Ovary (tissue), 9 donors: ENCODE results near the gene CACNA1H. TPM values are rescaled to one million over a fixed set of nuclear protein-coding genes. Genes with fewer than 3 reads are reported as not detected.
A peak's percentile ranks its signal among the peaks of the same experiment; 100 is the strongest.

Source experiments
- DNase-seq, 5 donors: peaks; one replicate each; pipeline ENCODE4 v3.0.0-alpha.2; 2019 to 2020
- H3K27ac ChIP-seq, 2 donors: fragments of 200-600 bp; one replicate each; pipeline versions ENCODE4 v1.5.1 to v1.8.0; 2019 to 2022
- H3K27me3 ChIP-seq: fragments of 200-600 bp; one replicate; pipeline ENCODE4 v1.8.0; 2022
- H3K36me3 ChIP-seq: fragments of 200-600 bp; sonication (generic); one replicate; pipeline ENCODE4 v1.5.1; 2019
- H3K4me1 ChIP-seq: one replicate; pipeline ENCODE4 v1.8.1; 2013; ENCODE audit warnings: mild to moderate bottlenecking, moderate library complexity; ENCODE audit not compliant: insufficient read depth
- H3K4me3 ChIP-seq: fragments of 200-600 bp; sonication (generic); one replicate; pipeline ENCODE4 v1.5.1; 2017
- H3K9me3 ChIP-seq, 2 donors: fragments of 200-600 bp in 1 of 2; sonication (generic) in 1 of 2; one replicate each; pipeline versions ENCODE4 v1.5.1 to v1.8.1; 2013 to 2019; ENCODE audit warnings: mild to moderate bottlenecking in 1 of 2, moderate library complexity in 1 of 2
- EP300 ChIP-seq: sonication (generic); formaldehyde crosslinking; IDR thresholded peaks from one replicate; pipeline ENCODE4 v1.6.1; 2017; ENCODE audit warnings: antibody characterized with exemption
- POLR2A ChIP-seq: fragments of 450-650 bp; IDR thresholded peaks from one replicate; pipeline ENCODE4 v1.6.1; 2017; ENCODE audit warnings: antibody characterized with exemption, mild to moderate bottlenecking, moderate library complexity
- WGBS, 3 donors: extraction: QIAGEN DNeasy Blood & Tissue Kit in 1 of 3; methylation state at CpG; one replicate each; pipeline versions ENCODE4 v1.1.5 to v1.1.7; 2013 to 2017; 5-methylcytosine and 5-hydroxymethylcytosine counted together
- intact Hi-C, 4 donors: fragments of 100-400 bp; cut with DNase I; formaldehyde crosslinking; loops; one replicate each; pipeline versions ENCODE4 v1.11.0 to v1.15.1; 2022 to 2023
- polyA plus RNA-seq, 2 donors: library from polyadenylated mRNA; stranded (reverse); fragments of 200-250 nt in 1 of 2; fragments of 350-450 nt in 1 of 2; fragmentation: Illumina TruSeq in 1 of 2; extraction: RNeasy Lipid Tissue Mini Kit (QIAGEN cat#74804) in 1 of 2; gene quantifications; one replicate each; pipeline ENCODE4 v1.2.3, GENCODE V29; 2013 to 2014
- total RNA-seq, 7 donors: library from RNA; depleted of rRNA in 2 of 7; stranded (reverse); fragments of >200 nt in 2 of 7; fragmentation: NEBNext Ultra II Directional in 3 of 7; extraction: Animal tissue kit (Norgen Biotek cat#: 25700) in 3 of 7; gene quantifications; one replicate each; pipeline versions ENCODE4 v1.1.0 to v1.2.4, GENCODE V29; 2016 to 2023
- TF ChIP-seq, protein P1 (sequence below), 3 donors: fragments of 450-650 bp in 2 of 3; fragments of 200-600 bp in 1 of 3; IDR thresholded peaks; one replicate each; pipeline versions ENCODE4 v1.5.1 to v1.8.0; 2016 to 2022; ENCODE audit warnings: antibody characterized with exemption in 3 of 3, mild to moderate bottlenecking in 1 of 3
- donor health status: DM: no; HTN: no; CAD: no; lungs with moderate emphysema.
- donor health status: DM: no; HTN: no; CAD: no.
- donor health status: Bipolar disorder and iron deficiency.
- donor health status: DM: yes; HTN: yes; CAD: no.
- donor health status: DM: no; HTN: no; CAD: no.
- donor health status: DM: yes; HTN: yes; CAD: no.

CACNA1H gene
- total and polyA plus RNA-seq, 9 donors: 7.3 to 217 (median 106) TPM

DNA sequence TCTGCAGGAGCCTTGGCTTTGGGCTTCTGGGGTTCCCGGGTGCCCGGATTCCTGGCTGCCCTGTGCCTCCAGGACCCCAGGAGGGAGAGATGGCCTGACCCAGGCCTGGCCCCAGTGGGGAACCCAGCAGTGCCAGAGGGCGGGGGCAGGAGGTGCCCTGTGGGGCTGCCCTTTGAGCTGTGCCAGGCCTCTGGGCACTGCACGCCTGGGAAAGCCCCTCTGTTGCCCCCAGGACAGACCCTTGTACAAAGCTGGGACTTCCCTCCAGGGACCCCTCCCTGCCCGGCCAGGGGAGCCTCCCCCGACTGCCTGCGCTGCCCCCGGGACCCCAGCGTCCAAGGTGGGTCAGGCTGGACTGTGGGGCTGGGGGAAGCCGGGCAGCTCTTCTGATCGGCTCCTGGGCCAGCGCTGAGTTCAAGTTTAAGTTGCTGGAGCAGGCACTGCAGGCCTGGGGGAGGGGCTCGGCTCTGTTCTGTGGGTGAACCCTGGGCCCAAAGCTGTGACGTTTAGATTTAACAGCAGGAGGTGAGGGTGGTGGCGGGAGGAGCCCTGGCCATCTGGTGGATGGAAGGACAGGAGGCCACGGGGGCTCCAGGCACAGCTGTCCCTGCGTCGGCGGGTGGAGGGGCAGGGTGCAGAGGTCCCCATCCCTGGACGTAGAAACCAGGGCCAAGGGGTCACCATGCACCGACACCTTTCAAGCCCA is 29.2 kb upstream of the CACNA1H start:
- no peaks in the 10 kb centered on the region for H3K36me3 ChIP-seq
- intact Hi-C loops: no loop called here
- no peaks in the 10 kb centered on the region for H3K27me3 ChIP-seq
- H3K9me3 ChIP-seq: no peaks in the 10 kb centered on the region
- no peak for DNase-seq
- H3K27ac ChIP-seq: no peak overlapping the region
- H3K4me1 ChIP-seq: no peaks in the 10 kb centered on the region
- TF ChIP-seq POLR2A: no peak
- no peak for TF ChIP-seq EP300
- TF ChIP-seq, protein P1, sequence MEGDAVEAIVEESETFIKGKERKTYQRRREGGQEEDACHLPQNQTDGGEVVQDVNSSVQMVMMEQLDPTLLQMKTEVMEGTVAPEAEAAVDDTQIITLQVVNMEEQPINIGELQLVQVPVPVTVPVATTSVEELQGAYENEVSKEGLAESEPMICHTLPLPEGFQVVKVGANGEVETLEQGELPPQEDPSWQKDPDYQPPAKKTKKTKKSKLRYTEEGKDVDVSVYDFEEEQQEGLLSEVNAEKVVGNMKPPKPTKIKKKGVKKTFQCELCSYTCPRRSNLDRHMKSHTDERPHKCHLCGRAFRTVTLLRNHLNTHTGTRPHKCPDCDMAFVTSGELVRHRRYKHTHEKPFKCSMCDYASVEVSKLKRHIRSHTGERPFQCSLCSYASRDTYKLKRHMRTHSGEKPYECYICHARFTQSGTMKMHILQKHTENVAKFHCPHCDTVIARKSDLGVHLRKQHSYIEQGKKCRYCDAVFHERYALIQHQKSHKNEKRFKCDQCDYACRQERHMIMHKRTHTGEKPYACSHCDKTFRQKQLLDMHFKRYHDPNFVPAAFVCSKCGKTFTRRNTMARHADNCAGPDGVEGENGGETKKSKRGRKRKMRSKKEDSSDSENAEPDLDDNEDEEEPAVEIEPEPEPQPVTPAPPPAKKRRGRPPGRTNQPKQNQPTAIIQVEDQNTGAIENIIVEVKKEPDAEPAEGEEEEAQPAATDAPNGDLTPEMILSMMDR (IDR thresholded peaks at IDR 0.05): no peak
- 59 to 62% (median 60%) methylated on average over 20 to 21 of the region's 21 CpGs for WGBS, 3 donors
- no peak overlapping the region for H3K4me3 ChIP-seq

DNA sequence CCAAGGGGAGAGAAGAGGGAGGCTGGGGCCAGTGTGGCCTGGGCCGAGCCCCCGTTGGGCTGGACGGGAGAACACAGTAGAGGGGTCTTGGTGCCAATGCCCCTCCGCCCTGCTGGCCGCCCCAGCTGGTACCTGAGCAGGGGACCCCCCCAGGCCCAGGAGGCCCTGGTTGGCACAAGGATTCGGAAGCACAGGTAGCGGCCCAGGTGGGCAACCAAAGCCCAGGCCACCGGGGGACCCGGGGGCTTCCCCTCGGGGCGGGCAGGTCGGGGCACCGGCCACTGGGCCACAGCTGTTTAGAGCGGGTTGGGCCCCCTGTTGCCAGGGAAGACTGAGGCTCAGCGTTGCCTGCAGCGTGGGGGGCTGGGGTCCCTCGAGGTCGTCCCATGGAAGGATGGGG is 28.6 kb upstream of the CACNA1H start:
- no peak overlapping the region for H3K4me3 ChIP-seq
- no peaks in the 10 kb centered on the region for H3K36me3 ChIP-seq
- H3K4me1 ChIP-seq: no peaks in the 10 kb centered on the region
- no peak for TF ChIP-seq POLR2A
- no peak for TF ChIP-seq EP300
- TF ChIP-seq, protein P1 (IDR thresholded peaks at IDR 0.05): no peak
- H3K9me3 ChIP-seq: no peaks in the 10 kb centered on the region
- WGBS, 3 donors: 74 to 76% (median 74%) methylated on average over 14 to 18 of the region's 18 CpGs
- H3K27ac ChIP-seq: no peak overlapping the region
- H3K27me3 ChIP-seq: no peaks in the 10 kb centered on the region
- intact Hi-C loops: no loop called here
- no peak for DNase-seq

DNA sequence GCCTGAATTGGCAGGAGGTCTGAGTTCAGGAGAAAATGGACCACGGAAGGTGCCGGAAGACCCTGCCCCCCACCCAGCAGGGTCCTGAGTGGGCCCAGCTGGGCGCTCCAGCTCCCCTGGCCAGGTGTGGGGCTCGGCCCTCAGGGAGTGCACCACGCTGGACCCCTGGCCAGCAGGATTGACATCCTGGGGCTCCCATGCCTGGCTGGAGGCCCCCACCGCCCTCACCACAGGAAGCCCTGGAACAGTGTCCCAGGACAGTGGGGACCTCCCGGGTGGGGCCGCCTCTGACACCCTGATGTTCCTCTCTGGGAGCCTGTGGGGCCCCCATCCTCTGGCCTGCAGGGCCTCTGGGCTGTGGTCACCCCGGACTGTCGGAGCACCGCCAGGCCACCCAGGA is 28.1 kb upstream of the CACNA1H start:
- no peak overlapping the region for H3K27ac ChIP-seq
- H3K27me3 ChIP-seq: no peaks in the 10 kb centered on the region
- H3K4me1 ChIP-seq: no peaks in the 10 kb centered on the region
- no peak for TF ChIP-seq EP300
- TF ChIP-seq, protein P1 (IDR thresholded peaks at IDR 0.05): no peak
- TF ChIP-seq POLR2A: no peak
- no peaks in the 10 kb centered on the region for H3K9me3 ChIP-seq
- no peaks in the 10 kb centered on the region for H3K36me3 ChIP-seq
- intact Hi-C loops: no loop called here
- 81 to 88% (median 87%) methylated on average over 9 to 11 of the region's 11 CpGs for WGBS, 3 donors
- H3K4me3 ChIP-seq: no peak overlapping the region
- no peak for DNase-seq

DNA sequence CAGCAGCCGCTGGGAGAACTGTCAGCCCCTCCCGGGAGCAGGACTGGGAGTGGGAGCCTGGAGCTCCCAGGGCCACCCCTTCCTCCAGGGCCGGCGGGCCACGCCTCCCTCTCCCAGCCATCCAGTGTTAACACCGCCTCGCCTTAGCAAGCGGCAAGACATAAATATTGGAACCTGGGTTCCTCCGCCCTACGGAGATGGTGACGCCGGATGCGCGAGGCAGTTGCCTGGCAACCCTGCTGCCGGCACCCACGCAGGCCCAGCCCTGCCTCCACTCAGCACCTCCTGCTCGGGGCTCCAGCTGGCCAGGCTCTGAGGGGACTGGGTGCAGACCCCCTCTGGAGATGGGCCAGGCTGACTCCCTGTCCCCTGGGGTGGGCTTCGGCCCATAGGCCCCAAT is 27.4 kb upstream of the CACNA1H start:
- TF ChIP-seq, protein P1 (IDR thresholded peaks at IDR 0.05): no peak
- TF ChIP-seq EP300 (no peak), POLR2A (no peak)
- 3 to 11% (median 4%) methylated on average over 10 to 18 of the region's 18 CpGs for WGBS, 3 donors
- no peak overlapping the region for H3K4me3 ChIP-seq
- no peak overlapping the region for H3K27ac ChIP-seq
- no peaks in the 10 kb centered on the region for H3K9me3 ChIP-seq
- no peaks in the 10 kb centered on the region for H3K4me1 ChIP-seq
- intact Hi-C loops: no loop called here
- no peaks in the 10 kb centered on the region for H3K27me3 ChIP-seq
- peak in 3 of 5 donors; percentile 61 to 69 (median 65) for DNase-seq
- H3K36me3 ChIP-seq: no peaks in the 10 kb centered on the region
